ENCODE data around the gene ASTN2.

Gene ASTN2

DNA sequence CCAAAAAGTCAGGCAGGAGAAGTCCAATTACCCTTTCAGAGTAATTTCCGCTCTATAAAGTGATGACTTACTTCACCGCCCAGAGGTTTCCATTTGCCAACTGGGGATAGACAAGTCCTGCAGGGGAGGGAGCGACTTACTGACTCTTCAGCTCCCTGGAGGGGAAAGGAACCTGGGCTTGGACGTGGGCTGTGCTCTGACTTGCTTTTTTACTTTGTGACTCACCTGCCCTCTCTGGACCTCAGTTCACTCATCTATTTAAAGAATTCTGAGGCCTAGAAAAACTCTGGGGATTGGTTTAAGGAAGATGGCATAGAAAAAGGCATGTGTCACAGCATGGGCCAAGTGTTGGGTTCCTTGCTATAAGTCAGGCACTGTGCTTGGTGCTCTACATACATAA, 908.2 kb downstream of the ASTN2 start:
- Mint-ChIP-seq H3K27ac (no peak overlapping the region), H3K4me1 (no peaks in the 10 kb centered on the region), H3K9me3 (peaks cover 6% of the 10 kb centered on the region), H3K4me3 (no peak overlapping the region), H3K36me3 (peaks cover 5% of the 10 kb centered on the region), H3K27me3 (no peaks in the 10 kb centered on the region)

DNA sequence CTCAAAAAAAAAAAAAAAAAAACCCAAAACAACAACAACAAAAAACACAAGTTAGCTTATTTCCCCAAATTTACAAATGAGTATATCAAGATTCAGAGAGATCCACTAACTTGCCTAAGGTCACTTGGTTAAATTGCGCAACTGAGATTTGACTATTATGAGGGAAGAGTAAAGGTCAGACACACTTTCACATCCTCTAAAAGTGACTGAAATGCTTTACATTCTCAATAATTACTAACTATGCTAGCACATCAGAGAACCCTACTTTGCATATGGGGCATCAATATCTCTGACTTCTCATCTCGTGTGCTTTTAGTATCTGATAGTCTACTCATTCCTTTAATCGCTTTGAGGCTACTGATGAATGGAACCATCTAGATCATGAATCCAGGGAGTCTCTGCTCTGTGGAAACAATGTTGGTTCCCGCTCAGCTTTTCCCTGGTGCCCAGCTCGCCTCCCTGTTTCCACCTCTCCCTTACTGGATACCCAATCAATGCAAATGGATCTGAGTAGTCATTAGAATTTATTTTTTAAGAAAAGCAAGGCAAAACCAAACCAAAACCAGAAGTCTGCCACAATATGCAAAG, 909.9 kb downstream of the ASTN2 start:
- Mint-ChIP-seq H3K36me3 (peaks cover 5% of the 10 kb centered on the region), H3K27ac (no peak overlapping the region), H3K9me3 (peaks cover 6% of the 10 kb centered on the region)

DNA sequence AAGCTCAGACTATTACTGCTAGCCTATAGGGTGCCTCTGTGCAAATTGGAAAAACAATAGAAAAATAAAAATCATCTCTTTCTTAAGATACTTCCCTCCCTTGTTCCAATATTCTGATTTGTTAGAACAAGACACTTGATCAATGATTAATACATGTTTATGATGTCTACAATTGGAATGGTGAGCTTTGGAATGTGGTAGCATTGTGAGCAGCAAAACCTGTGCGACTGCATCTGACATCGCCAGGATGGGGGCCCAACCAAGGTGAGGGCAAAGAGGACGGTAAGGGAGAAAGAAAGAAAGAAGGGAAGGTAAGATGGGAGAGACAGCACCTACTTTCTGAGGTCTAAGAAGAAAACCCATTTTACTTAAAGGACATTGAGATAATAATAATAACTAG, 910.8 kb downstream of the ASTN2 start:
- Mint-ChIP-seq H3K9me3 (peaks cover 6% of the 10 kb centered on the region), H3K4me1 (no peaks in the 10 kb centered on the region), H3K27ac (no peak overlapping the region), H3K4me3 (no peak overlapping the region), H3K27me3 (no peaks in the 10 kb centered on the region), H3K36me3 (peaks cover 5% of the 10 kb centered on the region)

More for the DNA sequence above, 909.9 kb downstream of the ASTN2 start:
- Mint-ChIP-seq H3K4me3 (no peak overlapping the region), H3K27me3 (no peaks in the 10 kb centered on the region), H3K4me1 (no peaks in the 10 kb centered on the region)

DNA sequence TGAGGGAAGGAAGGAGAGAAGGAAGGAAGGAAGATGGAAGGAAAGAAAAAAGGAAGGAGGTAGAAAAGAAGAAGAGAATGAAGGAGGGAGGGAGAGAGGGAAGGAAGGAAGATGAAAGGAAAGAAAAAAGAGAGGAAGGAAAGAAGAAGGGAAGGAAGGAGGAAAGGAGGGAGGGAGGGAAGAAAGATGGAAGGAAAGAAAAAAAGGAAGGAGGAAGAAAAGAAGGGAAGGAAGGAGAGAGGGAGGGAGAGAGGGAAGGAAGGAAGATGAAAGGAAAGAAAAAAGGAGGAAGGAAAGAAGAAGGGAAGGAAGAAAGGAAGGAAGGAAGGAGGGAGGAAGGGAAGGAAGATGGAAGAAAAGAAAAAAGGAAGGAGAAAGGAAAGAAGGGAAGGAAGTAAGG, 912.1 kb downstream of the ASTN2 start:
- Mint-ChIP-seq H3K27me3 (no peaks in the 10 kb centered on the region), H3K27ac (no peak overlapping the region), H3K9me3 (peaks cover 6% of the 10 kb centered on the region)

DNA sequence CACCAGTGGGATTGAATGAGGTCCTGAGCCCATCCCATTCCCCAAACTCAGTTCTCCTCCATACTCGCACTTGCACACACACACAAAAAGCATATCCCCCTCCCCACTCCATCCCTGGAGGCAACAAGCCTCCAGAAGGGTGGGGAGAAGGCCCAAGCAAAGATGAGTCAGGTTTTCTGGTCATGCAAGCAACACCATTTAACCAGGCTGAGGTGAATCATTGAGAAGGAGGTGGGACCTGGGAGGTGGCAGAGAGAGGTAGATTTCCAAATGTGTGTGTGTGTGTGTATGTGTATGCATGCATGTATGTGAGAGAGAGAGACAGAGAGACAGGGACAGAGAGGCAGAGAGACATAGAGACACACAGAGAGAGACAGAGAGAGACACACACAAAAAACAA, 913.0 kb downstream of the ASTN2 start:
- Mint-ChIP-seq H3K4me3 (no peak overlapping the region), H3K9me3 (peaks cover 6% of the 10 kb centered on the region), H3K27me3 (no peaks in the 10 kb centered on the region), H3K36me3 (peaks cover 5% of the 10 kb centered on the region), H3K4me1 (no peaks in the 10 kb centered on the region), H3K27ac (no peak overlapping the region)

More for the DNA sequence above, 912.1 kb downstream of the ASTN2 start:
- H3K4me1 Mint-ChIP-seq, result no peaks in the 10 kb centered on the region
- no peak overlapping the region for H3K4me3 Mint-ChIP-seq
- H3K36me3 Mint-ChIP-seq, result peaks cover 5% of the 10 kb centered on the region

DNA sequence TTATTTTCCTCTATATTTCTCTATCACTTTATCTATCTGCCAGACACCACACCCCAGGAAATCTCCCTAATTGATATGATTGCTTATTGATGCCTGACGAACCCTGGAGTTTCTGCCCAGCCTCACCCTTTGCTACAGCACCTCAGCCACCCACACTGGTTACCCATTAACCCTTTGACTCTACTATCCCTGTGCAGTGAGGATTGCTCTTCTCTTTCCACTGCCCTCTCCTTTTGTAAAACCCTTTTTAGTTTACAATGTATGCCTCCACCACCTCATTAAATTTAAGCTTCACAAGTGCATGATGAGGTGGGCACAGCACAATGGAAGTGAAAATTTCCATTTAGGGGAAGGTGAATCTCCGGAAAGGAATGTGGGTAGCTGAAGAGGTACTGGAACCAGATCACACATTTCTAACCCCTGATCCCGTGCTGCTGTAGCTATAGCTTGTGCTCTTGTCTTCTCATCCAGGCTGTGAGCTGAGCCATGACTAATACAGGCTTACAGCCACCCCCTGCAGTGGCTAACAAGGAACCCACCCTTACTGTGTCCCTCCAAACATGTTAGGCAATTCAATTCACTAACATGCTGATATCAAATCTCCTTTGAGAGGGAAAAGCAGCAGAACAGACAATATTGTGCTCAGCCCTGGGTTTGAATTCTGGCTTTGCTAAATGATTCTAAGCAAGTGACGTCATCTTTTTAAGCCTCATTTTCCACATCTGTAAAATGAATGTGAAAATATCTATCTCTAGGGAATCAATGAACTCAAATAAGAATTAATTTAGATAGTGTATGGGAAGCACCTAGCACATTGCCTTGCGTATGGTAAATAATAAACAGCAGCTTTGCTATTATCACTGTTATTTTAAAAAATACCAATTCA, 914.6 kb downstream of the ASTN2 start:
- Mint-ChIP-seq H3K4me1 (no peaks in the 10 kb centered on the region), H3K27me3 (no peaks in the 10 kb centered on the region), H3K4me3 (no peak overlapping the region), H3K27ac (no peak overlapping the region), H3K9me3 (peaks cover 6% of the 10 kb centered on the region), H3K36me3 (peaks cover 5% of the 10 kb centered on the region)

DNA sequence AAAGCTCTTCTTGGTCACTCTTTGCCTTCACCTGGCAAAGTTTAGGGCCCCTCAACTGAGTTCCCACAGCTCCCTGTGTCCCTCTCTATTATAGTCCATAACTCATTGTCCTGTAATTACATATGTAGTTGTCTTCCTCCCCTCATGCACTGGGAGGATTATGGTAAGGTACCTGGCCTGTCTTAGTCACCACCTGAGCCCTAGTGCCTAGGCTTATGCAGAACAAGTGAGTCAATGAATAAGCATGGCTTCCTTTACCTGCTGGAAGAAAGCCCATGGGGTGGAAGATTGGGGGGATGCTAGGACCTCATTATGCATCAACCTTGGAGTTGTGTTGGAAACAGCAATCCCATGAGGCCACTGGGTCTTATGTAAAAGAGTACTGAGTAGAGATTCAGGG, 915.4 kb downstream of the ASTN2 start:
- Mint-ChIP-seq H3K4me1 (no peaks in the 10 kb centered on the region), H3K27me3 (no peaks in the 10 kb centered on the region), H3K9me3 (peaks cover 6% of the 10 kb centered on the region), H3K4me3 (no peak overlapping the region), H3K36me3 (peaks cover 5% of the 10 kb centered on the region), H3K27ac (no peak overlapping the region)

DNA sequence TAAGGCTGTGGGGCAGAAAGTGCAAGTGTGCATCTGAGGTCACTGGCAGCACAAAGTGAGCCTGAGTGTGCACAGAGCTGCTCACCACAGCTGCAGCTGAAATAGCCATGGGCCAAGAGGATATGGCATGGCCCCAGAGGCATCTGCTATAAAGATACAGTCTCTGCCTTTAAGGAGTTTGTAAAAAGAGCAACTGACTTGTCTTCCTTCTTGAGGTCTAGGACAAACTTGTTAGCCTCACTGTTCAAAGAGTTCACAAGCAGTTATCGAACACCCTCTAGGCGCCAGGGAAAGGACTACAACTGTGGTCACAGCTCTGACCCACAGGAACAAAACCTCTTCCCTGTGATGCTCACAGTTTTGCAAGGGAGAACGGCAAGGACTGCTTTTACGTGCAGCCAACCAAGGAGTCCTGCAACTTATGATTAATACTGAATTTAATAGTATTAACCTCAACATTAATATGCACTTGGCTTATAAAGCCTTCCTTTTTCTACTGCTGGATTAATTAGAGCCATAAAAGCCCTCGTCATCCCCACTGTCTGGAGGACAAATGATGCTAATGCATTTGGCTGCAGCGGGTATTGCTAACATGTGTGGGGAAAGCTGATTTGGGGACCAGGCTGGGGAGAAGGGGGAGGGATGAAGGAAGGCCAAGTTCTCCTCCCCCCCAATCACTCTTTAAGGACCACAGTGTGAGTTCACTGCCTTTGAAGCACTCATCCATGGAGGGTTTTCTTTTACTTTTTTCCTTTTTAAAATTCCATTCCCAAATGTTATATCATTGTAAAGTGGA, 917.6 kb downstream of the ASTN2 start:
- no peak overlapping the region for H3K4me3 Mint-ChIP-seq
- H3K36me3 Mint-ChIP-seq, result peaks cover 3% of the 10 kb centered on the region
- no peak overlapping the region for H3K27ac Mint-ChIP-seq
- H3K4me1 Mint-ChIP-seq, result no peaks in the 10 kb centered on the region
- peaks cover 6% of the 10 kb centered on the region for H3K9me3 Mint-ChIP-seq
- H3K27me3 Mint-ChIP-seq, result no peaks in the 10 kb centered on the region

DNA sequence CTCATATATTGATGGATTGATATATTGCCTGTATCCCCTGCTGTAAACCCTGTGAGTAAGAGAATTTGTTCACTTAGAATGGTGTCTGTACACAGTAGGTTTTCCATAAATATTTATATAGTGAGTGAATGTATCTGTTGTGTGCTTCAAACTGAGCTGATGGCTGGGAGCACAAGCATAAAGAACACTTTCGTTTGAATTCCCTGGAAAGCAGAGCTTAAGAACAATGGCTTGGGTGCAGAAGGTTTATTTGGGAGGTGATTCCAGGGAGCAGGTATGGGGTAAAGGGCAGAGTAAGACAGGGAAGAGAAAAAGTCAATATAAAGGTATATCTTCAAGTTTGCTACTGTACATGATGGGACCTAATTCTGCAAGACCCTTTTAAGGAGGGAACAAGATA, 918.7 kb downstream of the ASTN2 start:
- Mint-ChIP-seq H3K9me3 (no peaks in the 10 kb centered on the region), H3K27me3 (no peaks in the 10 kb centered on the region), H3K27ac (no peak overlapping the region), H3K36me3 (no peaks in the 10 kb centered on the region), H3K4me3 (no peak overlapping the region), H3K4me1 (no peaks in the 10 kb centered on the region)

DNA sequence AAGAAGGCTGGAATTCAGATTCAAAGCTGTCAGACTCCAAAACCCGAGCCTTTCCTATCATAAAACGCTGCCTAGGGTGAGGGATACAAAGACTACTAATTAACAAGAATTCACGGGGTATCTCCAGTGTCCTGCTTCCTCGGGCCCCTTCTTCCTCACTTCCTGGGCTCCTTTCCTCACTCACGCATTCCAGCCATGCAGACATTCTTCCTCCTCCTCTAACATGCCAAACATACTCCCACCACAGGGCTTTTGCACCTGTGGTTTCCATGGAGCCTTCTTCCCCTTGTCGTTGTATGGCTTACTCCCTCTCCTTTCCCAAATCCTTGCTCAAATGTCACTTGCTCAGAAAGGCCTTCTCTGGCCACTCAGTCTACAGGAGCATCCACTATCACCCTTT, 919.1 kb downstream of the ASTN2 start:
- Mint-ChIP-seq H3K27me3 (no peaks in the 10 kb centered on the region), H3K4me3 (no peak overlapping the region), H3K36me3 (no peaks in the 10 kb centered on the region), H3K9me3 (no peaks in the 10 kb centered on the region), H3K27ac (no peak overlapping the region), H3K4me1 (no peaks in the 10 kb centered on the region)

DNA sequence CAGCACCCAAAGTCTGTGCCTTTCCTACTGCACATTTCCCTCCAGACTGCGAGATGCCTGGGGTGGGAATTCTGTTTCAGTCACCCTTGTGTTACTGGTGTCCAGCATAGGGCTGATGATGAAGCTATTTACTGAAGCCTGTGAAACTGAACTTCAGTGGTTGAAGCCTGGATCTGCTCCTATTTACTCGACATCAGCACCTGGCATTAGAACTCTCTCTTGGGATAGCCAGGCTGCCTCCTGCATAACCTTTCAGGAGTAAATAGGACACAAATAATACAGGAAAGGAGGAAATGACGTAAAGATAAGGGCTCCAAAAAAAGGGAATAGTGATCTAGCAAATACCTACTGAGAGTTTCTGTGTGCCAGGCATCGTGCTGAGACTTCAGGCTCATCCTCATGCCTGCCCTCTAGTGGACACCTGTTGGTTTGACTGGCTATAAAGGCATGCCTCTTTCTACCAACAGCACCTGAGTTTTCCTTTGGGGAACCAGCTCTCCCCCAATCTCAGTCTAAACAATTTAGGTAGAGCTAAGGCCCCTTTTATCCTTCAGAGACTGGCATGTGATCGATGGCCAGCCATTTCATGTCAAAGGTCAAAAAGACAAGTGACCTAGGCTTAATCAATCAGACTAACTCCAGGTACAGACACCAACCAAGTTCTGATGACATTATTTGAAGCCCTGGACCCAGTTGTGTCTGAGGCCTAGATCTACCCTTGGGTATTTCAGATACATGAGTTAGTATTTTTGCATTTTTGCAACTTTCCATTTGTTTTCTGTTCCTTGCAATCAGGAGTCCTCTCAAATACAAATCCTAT, 919.8 kb downstream of the ASTN2 start:
- Mint-ChIP-seq H3K27ac (no peak overlapping the region), H3K36me3 (no peaks in the 10 kb centered on the region), H3K27me3 (no peaks in the 10 kb centered on the region)

DNA sequence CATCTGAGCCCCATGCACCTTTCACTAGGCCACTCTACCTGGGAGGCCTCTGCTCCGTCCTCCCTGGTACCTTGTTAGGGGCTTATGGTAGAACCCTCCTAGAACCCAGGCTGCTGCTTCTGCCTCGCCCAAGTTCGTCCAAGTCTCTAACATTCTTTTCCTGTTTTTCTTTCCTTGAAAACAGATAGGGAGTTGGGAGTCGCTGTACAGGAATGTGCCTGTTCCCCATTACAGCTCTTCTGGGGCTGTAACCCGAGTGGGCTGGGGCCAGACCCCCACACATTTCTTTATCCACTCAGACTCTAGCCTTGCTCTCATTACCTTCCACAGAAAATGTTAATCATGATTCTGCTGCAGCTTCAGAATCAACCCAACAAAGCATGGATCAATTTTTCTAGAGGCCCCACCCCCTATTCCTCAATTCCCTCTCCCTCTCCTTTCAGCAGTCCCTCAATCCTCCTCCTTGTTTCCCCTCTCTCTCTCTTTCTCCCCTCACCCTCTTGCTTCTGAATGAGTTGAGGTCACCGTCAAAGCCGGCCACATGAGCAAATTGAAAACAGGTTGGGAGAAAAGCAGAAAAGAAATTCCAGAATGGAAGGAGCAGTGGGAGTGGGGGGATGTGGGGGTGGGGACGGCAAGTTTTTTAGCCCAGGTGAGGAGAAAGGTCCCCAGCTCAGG, 921.5 kb downstream of the ASTN2 start:
- no peaks in the 10 kb centered on the region for H3K36me3 Mint-ChIP-seq
- H3K4me3 Mint-ChIP-seq, result no peak overlapping the region
- H3K4me1 Mint-ChIP-seq, result no peaks in the 10 kb centered on the region
- no peaks in the 10 kb centered on the region for H3K27me3 Mint-ChIP-seq
- H3K27ac Mint-ChIP-seq, result no peak overlapping the region
- no peaks in the 10 kb centered on the region for H3K9me3 Mint-ChIP-seq

More for the DNA sequence above, 919.8 kb downstream of the ASTN2 start:
- Mint-ChIP-seq H3K9me3 (no peaks in the 10 kb centered on the region), H3K4me1 (no peaks in the 10 kb centered on the region), H3K4me3 (no peak overlapping the region)

DNA sequence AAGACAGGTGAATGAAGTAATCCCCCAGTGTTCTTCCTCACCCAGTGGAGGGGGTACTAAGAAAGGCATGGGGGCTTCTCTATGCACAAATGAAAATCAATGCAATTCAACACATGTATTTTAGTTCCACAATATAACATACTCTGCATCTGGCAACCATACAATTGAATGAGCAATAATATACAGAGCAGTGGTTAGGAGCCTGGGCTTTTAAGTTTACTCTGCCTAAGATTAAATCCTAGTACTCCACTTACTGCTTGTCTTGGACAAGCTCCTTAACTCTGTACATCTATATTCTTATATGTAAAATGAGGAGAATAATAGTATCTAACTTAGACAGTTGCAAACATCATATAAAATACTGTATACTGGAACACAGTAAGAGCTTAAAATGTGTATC, 923.2 kb downstream of the ASTN2 start:
- no peak overlapping the region for H3K27ac Mint-ChIP-seq
- H3K4me3 Mint-ChIP-seq, result no peak overlapping the region
- no peaks in the 10 kb centered on the region for H3K9me3 Mint-ChIP-seq
- H3K4me1 Mint-ChIP-seq, result no peaks in the 10 kb centered on the region
- no peaks in the 10 kb centered on the region for H3K27me3 Mint-ChIP-seq
- no peaks in the 10 kb centered on the region for H3K36me3 Mint-ChIP-seq

DNA sequence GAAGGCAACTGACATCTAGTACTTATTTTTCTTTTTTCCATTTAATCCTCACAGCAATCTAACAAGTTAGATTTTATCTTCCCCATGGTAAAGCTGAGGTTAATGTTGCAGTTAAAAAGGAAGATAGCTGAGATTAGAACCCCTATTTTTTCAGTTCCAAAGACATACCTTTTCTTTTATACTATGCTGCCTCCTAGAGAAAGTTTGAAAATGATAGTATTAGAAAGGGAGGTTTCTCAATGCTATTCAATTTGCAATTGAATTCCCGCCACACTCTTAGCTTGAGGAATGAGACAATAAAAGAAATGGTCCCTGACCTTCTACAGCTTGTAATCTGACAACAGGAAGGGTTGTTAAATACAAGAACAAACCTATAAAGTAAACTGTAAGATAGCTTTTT, 923.6 kb downstream of the ASTN2 start:
- H3K36me3 Mint-ChIP-seq, result no peaks in the 10 kb centered on the region
- H3K4me1 Mint-ChIP-seq, result no peaks in the 10 kb centered on the region
- no peaks in the 10 kb centered on the region for H3K27me3 Mint-ChIP-seq
- H3K4me3 Mint-ChIP-seq, result no peak overlapping the region
- no peak overlapping the region for H3K27ac Mint-ChIP-seq
- H3K9me3 Mint-ChIP-seq, result no peaks in the 10 kb centered on the region

DNA sequence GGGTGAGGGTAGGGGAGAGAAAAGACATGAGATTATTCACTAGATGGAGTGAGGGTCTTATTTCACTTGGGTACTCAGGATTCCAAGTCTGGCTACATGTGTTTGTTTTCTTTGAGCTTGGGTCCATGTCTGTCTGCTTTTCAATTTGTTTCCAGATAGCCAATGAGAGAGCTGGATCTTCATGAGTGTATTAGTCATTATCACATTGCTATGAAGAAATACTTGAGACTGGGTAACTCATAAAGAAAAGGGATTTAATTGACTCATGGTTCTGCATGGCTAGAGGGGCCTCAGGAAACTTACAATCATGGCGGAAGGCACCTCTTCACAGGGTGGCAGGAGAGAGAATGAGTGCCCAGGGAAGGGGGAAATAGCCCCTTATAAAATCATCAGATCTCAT, 924.5 kb downstream of the ASTN2 start:
- Mint-ChIP-seq H3K36me3 (no peaks in the 10 kb centered on the region), H3K9me3 (no peaks in the 10 kb centered on the region), H3K4me1 (no peaks in the 10 kb centered on the region), H3K27ac (no peak overlapping the region), H3K27me3 (no peaks in the 10 kb centered on the region), H3K4me3 (no peak overlapping the region)

Measured in activated naive CD4-positive, alpha-beta T cell treated with anti-CD3 and anti-CD28 coated beads, Interleukin-2, amount 50 U/mL, for 24 hours (primary cell).